SK-N-MC (cell line): ENCODE measurements around the gene SNF8.

Experiments
- EZH2 ChIP-seq: fragments of 200-600 bp; sonication (generic); IDR thresholded peaks from one replicate; pipeline ENCODE4 v1.6.1; 2017; ENCODE audit warnings: antibody characterized with exemption
- POLR2AphosphoS5 ChIP-seq: IDR thresholded peaks from 2 replicates; pipeline ENCODE4 v1.6.1; 2012; ENCODE audit warnings: mild to moderate bottlenecking, low read depth, low read length, borderline replicate concordance

- TF ChIP-seq POLR2AphosphoS5 (no peak), EZH2 (no peak)
These were observed 6.9 kb upstream of the SNF8 start for GRCh38 chr17:48951572-48951971.
